HG03460 (cell line): ENCODE measurements around the gene TBC1D26.
A peak's percentile ranks its signal among the peaks of the same experiment; 100 is the strongest.
"Not testable (repeated sequence)": the region's sequence is repeated elsewhere in the genome, so short reads cannot be mapped to it uniquely, and the experiment has no call there.

ENCODE experiments used
- ATAC-seq: cut with Tn5 transposase; IDR thresholded peaks from one replicate; pipeline ENCODE4 v1.9.1; 2021; ENCODE audit not compliant: unreplicated experiment

The TBC1D26 gene

GRCh38 chr17:15731900-15732299, at the start of gene TBC1D26:
TBC1D26 (plus strand) TSS chr17:15732283; CDS start chr17:15735349, 3,066 bp downstream.
- ATAC-seq = not testable (repeated sequence)

- ATAC-seq = not testable (repeated sequence)
Observed at GRCh38 chr17:15683135-15683534, 48.9 kb upstream of the TBC1D26 start.

- ATAC-seq = peak; percentile 94
Observed at GRCh38 chr17:15683824-15684478, 48.1 kb upstream of the TBC1D26 start, which contains the start of gene TRIM16. TRIM16 (minus strand) TSS chr17:15684311; CDS start chr17:15651609, 32,702 bp downstream.

- ATAC-seq = not testable (repeated sequence)
Observed at GRCh38 chr17:15687494-15687893, 44.6 kb upstream of the TBC1D26 start.

- ATAC-seq = peak; percentile 8
Observed at GRCh38 chr17:15698967-15699366, 33.1 kb upstream of the TBC1D26 start.

- ATAC-seq = peak; percentile 94
Observed at GRCh38 chr17:15699413-15699924, 32.6 kb upstream of the TBC1D26 start, which contains the start of gene ZNF286A. ZNF286A (plus strand) TSS chr17:15699752; CDS start chr17:15700330, 578 bp downstream.

- peak; percentile 17 for ATAC-seq
Observed at GRCh38 chr17:15699937-15700336, 32.1 kb upstream of the TBC1D26 start.

- ATAC-seq = not testable (repeated sequence)
Observed at GRCh38 chr17:15704239-15704638, 27.8 kb upstream of the TBC1D26 start.

- not testable (repeated sequence) for ATAC-seq
Observed at GRCh38 chr17:15704813-15705212, 27.3 kb upstream of the TBC1D26 start.

GRCh38 chr17:15708879-15709278, 23.2 kb upstream of the TBC1D26 start:
- ATAC-seq = not testable (repeated sequence)

GRCh38 chr17:15716601-15717563, 15.2 kb upstream of the TBC1D26 start:
- not testable (repeated sequence) for ATAC-seq

- ATAC-seq = not testable (repeated sequence)
Observed at GRCh38 chr17:15730535-15730934, 1.5 kb upstream of the TBC1D26 start.

GRCh38 chr17:15733174-15733789, 1.2 kb downstream of the TBC1D26 start:
- not testable (repeated sequence) for ATAC-seq

- not testable (repeated sequence) for ATAC-seq
Observed at GRCh38 chr17:15736578-15736977, 4.5 kb downstream of the TBC1D26 start.

- no peak for ATAC-seq
Observed at GRCh38 chr17:15738066-15738465, 6.0 kb downstream of the TBC1D26 start.

- ATAC-seq = not testable (repeated sequence)
Observed at GRCh38 chr17:15739259-15739658, 7.2 kb downstream of the TBC1D26 start.

- not testable (repeated sequence) for ATAC-seq
Observed at GRCh38 chr17:15740041-15740440, 8.0 kb downstream of the TBC1D26 start.

- no peak for ATAC-seq
Observed at GRCh38 chr17:15740570-15741120, 8.6 kb downstream of the TBC1D26 start.

- ATAC-seq = no peak
Observed at GRCh38 chr17:15741624-15742023, 9.5 kb downstream of the TBC1D26 start.

- no peak for ATAC-seq
Observed at GRCh38 chr17:15742051-15742795, 10.1 kb downstream of the TBC1D26 start.
